ENCODE data around the gene GSC.
"Not testable (repeated sequence)": the region's sequence is repeated elsewhere in the genome, so short reads cannot be mapped to it uniquely, and the experiment has no call there.

- not testable (repeated sequence) for TF ChIP-seq FOXK2 (IDR thresholded peaks at IDR 0.05); CTCF (IDR thresholded peaks at IDR 0.05 in 2 of 3, conservative IDR thresholded peaks at IDR 0.05 in 1 of 3; ENCODE audit: control insufficient read depth in 2 of 3, extremely low read depth in 1 of 3, insufficient read depth in 1 of 3, low read depth in 3 of 3, low read length in 3 of 3); ZNF207 (IDR thresholded peaks at IDR 0.05; ENCODE audit: borderline replicate concordance); ELK1 (IDR thresholded peaks at IDR 0.05; ENCODE audit: low read depth, low read length); EZH2 (IDR thresholded peaks at IDR 0.05; ENCODE audit: borderline replicate concordance, control insufficient read depth, low read depth, low read length); EP300 (IDR thresholded peaks at IDR 0.05; ENCODE audit: borderline replicate concordance in 1 of 2, control insufficient read depth in 1 of 2, low read depth in 2 of 2, low read length in 2 of 2); MAX (IDR thresholded peaks at IDR 0.05; ENCODE audit: low read depth, low read length); CHD2 (IDR thresholded peaks at IDR 0.05; ENCODE audit: borderline replicate concordance, low read depth, low read length); E2F8 (IDR thresholded peaks at IDR 0.05; ENCODE audit: low read depth, partially characterized antibody); NFYA (IDR thresholded peaks at IDR 0.05; ENCODE audit: borderline replicate concordance, low read depth, low read length); POLR2AphosphoS5 (IDR thresholded peaks at IDR 0.05; ENCODE audit: low read length); JUND (IDR thresholded peaks at IDR 0.05; ENCODE audit: low read depth, low read length)
Measured at GRCh38 chr14:94747153-94747552, 22.8 kb downstream of the GSC start.
